Smooth muscle cell (in vitro differentiated cells): ENCODE results near the gene CYP4F12. TPM values are rescaled to one million over a fixed set of nuclear protein-coding genes. Genes with fewer than 3 reads are reported as not detected.

Source experiments
- DNase-seq: peaks from one replicate; lab custom pipeline; 2025; ENCODE audit not compliant: unreplicated experiment; lab: John Stamatoyannopoulos, UW
- H2AFZ ChIP-seq: fragments of 200-600 bp; sonication (generic); 2 replicates; pipeline ENCODE4 v1.6.0; 2016; ENCODE audit warnings: antibody characterized with exemption, low read depth, mild to moderate bottlenecking
- H3F3A ChIP-seq: fragments of 200-600 bp; sonication (generic); 2 replicates; pipeline ENCODE4 v1.6.0; 2017; ENCODE audit warnings: antibody characterized with exemption, low read depth
- H3K27ac ChIP-seq: fragments of 200-600 bp; sonication (generic); 2 replicates; pipeline ENCODE4 v1.5.1; 2016; ENCODE audit warnings: low read depth, mild to moderate bottlenecking
- H3K27me3 ChIP-seq: fragments of 200-600 bp; sonication (generic); 2 replicates; pipeline ENCODE4 v1.6.1; 2016; ENCODE audit warnings: low read depth, mild to moderate bottlenecking
- H3K36me3 ChIP-seq: fragments of 200-600 bp; sonication (generic); 2 replicates; pipeline ENCODE4 v1.5.1; 2016; ENCODE audit warnings: low read depth
- H3K4me1 ChIP-seq: fragments of 200-600 bp; sonication (generic); 2 replicates; pipeline ENCODE4 v1.5.1; 2016; ENCODE audit warnings: low read depth
- H3K4me2 ChIP-seq: fragments of 200-600 bp; sonication (generic); 2 replicates; pipeline ENCODE4 v1.6.0; 2016; ENCODE audit warnings: mild to moderate bottlenecking
- H3K4me3 ChIP-seq: fragments of 200-600 bp; sonication (generic); 2 replicates; pipeline ENCODE4 v1.5.1; 2016; ENCODE audit warnings: mild to moderate bottlenecking
- H3K79me2 ChIP-seq: fragments of 200-600 bp; sonication (generic); 2 replicates; pipeline ENCODE4 v1.6.0; 2016; ENCODE audit warnings: low read depth, mild to moderate bottlenecking
- H3K9ac ChIP-seq: fragments of 200-600 bp; sonication (generic); 2 replicates; pipeline ENCODE4 v1.6.0; 2016; ENCODE audit warnings: low read depth
- H3K9me3 ChIP-seq: fragments of 200-600 bp; sonication (generic); replicated peaks from 2 replicates; pipeline ENCODE4 v1.5.1; 2016; ENCODE audit warnings: low read depth
- H4K20me1 ChIP-seq: fragments of 200-600 bp; sonication (generic); 2 replicates; pipeline ENCODE4 v1.6.0; 2016; ENCODE audit warnings: low read depth
- WGBS: methylation state at CpG from one replicate; pipeline ENCODE4 v1.1.7; 2016; ENCODE audit warnings: low lambda C conversion rate; 5-methylcytosine and 5-hydroxymethylcytosine counted together
- polyA plus RNA-seq: library from polyadenylated mRNA; unstranded; fragments of >200 nt; fragmentation: Nextera tagmentation; extraction: Ambion mirVana; gene quantifications from 2 replicates; pipeline ENCODE4 v1.2.1, GENCODE V29; 2016
- total RNA-seq: library from RNA; depleted of rRNA; stranded (reverse); fragments of >200 nt; gene quantifications from 2 replicates; pipeline ENCODE4 v1.2.3, GENCODE V29; 2014
- TF ChIP-seq, protein P1 (sequence below): fragments of 200-600 bp; sonication (generic); IDR thresholded peaks from 2 replicates; pipeline ENCODE4 v1.5.1; 2017; ENCODE audit warnings: borderline replicate concordance, mild to moderate bottlenecking, antibody characterized with exemption; ENCODE audit not compliant: insufficient read depth, poor library complexity, severe bottlenecking

Gene CYP4F12
- total and polyA plus RNA-seq, 2 experiments from 2014 or later, result not detected

DNA sequence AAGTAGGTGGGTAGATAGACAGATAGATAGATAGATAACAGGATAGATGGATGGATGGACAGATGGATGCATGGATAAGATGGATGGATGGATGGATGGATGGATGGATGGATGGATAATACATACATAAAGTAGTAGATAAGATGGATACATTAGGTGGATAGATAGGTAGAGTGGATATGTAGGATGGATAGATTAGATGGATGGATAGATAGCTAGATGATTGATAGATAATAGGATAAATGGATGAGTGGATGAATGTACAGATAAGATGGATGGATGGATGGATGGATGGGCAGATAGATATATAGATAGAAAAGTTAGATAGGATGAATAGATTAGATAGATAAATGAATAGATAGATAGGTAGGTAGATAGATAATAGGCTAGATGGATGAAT lies 30.1 kb upstream of the CYP4F12 start:
- Histone ChIP-seq H4K20me1 (no peaks in the 10 kb centered on the region), H3K79me2 (no peaks in the 10 kb centered on the region), H3K4me1 (no peaks in the 10 kb centered on the region), H3K9ac (no peak overlapping the region), H3K27ac (no peak overlapping the region), H2AFZ (no peak overlapping the region), H3K27me3 (no peaks in the 10 kb centered on the region), H3K4me2 (no peak overlapping the region), H3K4me3 (no peak overlapping the region), H3K36me3 (no peaks in the 10 kb centered on the region), H3F3A (no peaks in the 10 kb centered on the region), H3K9me3 (no peaks in the 10 kb centered on the region)
- DNase-seq, result no peak
- TF ChIP-seq, protein P1, sequence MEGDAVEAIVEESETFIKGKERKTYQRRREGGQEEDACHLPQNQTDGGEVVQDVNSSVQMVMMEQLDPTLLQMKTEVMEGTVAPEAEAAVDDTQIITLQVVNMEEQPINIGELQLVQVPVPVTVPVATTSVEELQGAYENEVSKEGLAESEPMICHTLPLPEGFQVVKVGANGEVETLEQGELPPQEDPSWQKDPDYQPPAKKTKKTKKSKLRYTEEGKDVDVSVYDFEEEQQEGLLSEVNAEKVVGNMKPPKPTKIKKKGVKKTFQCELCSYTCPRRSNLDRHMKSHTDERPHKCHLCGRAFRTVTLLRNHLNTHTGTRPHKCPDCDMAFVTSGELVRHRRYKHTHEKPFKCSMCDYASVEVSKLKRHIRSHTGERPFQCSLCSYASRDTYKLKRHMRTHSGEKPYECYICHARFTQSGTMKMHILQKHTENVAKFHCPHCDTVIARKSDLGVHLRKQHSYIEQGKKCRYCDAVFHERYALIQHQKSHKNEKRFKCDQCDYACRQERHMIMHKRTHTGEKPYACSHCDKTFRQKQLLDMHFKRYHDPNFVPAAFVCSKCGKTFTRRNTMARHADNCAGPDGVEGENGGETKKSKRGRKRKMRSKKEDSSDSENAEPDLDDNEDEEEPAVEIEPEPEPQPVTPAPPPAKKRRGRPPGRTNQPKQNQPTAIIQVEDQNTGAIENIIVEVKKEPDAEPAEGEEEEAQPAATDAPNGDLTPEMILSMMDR, result no peak

DNA sequence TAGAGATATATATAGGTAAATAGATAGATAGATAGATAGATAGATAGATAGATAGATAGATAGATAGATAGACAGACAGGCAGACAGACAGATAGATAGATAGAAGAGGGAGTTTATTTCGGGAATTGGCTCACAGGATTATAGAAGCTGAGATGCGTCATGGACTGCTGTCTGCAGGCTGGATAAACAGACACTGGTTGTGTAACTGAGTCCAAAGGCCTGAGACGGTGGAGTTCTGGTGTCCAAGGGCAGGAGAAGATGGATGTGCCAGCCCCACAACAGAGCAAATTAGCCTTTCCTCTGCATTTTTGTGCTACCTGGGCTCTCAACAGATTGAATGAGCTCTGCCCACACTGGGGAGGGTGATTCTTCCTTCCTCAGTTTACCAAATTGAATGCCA lies 29.5 kb upstream of the CYP4F12 start:
- H2AFZ ChIP-seq, result no peak overlapping the region
- 66% methylated on average over 3 of the region's 3 CpGs for WGBS
- H3K9ac ChIP-seq, result no peak overlapping the region

DNA sequence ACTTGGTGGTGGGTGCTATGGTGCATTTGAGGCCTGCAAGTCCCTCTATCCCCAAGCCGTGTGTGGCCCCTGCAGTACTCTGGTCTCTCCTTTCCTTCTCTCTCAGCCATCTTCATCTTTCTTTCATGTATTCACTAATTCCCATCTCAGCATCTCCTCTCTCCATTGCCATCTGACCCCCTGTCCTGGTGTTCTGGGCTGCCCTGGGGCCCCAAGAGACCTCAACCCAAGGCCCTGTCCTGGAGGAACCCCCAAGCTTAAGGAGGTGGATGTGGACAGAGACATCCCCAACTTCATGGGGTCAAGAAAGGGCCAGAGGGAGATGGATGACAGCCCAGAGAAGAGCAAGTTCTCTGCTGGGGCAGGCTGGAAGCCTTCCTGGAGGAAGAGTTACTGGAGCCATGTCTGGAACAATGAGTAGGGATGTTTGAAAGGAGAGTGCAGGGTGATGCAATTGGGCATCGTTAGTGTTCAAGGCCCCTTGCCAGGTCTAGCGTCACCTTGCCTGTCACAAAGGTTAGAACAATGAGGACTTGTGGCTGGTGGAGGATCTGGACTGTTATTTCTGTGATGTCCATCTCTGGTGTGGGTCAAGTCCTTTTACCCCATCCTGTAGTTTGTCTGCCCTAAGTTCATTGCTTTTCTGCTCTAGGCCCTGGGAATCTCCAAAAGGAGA lies 28.7 kb upstream of the CYP4F12 start:
- no peaks in the 10 kb centered on the region for H3K4me1 ChIP-seq
- TF ChIP-seq, protein P1, result no peak
- no peaks in the 10 kb centered on the region for H3K9me3 ChIP-seq
- DNase-seq, result no peak
- no peak overlapping the region for H2AFZ ChIP-seq
- no peaks in the 10 kb centered on the region for H3K36me3 ChIP-seq
- H3K27ac ChIP-seq, result no peak overlapping the region
- H3K27me3 ChIP-seq, result no peaks in the 10 kb centered on the region
- H3K79me2 ChIP-seq, result no peaks in the 10 kb centered on the region
- H3K4me2 ChIP-seq, result no peak overlapping the region
- H3F3A ChIP-seq, result no peaks in the 10 kb centered on the region
- no peak overlapping the region for H3K4me3 ChIP-seq
- no peak overlapping the region for H3K9ac ChIP-seq
- no peaks in the 10 kb centered on the region for H4K20me1 ChIP-seq
- 66% methylated on average over 3 of the region's 3 CpGs for WGBS

More for the DNA sequence above, 29.5 kb upstream of the CYP4F12 start:
- no peaks in the 10 kb centered on the region for H3K79me2 ChIP-seq
- no peaks in the 10 kb centered on the region for H3K4me1 ChIP-seq
- H3K4me3 ChIP-seq, result no peak overlapping the region
- H3K27me3 ChIP-seq, result no peaks in the 10 kb centered on the region
- H3K4me2 ChIP-seq, result no peak overlapping the region
- no peaks in the 10 kb centered on the region for H3K9me3 ChIP-seq
- DNase-seq, result no peak
- H3K27ac ChIP-seq, result no peak overlapping the region
- no peaks in the 10 kb centered on the region for H4K20me1 ChIP-seq
- no peaks in the 10 kb centered on the region for H3K36me3 ChIP-seq
- TF ChIP-seq, protein P1, result no peak
- no peaks in the 10 kb centered on the region for H3F3A ChIP-seq

DNA sequence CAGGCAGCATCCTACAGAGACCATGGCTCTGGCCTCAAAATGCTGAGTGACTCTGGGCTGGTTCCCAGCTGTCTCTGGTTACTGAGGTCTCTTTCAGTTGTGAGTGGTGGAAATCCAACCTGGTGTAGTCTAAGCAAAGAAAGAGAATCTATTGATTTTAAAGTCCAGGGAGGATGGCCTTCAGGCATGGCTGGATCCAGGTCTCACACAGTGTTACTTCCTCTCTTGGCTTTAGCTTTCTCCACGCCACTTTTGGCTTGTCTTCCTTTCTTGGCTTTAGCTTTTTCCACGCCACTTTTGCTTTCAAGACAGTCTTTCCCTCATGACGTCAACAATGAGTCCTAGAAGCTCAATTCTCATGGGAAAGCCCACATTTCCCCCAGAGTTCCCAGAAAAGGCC lies 28.1 kb upstream of the CYP4F12 start:
- no peaks in the 10 kb centered on the region for H3F3A ChIP-seq
- H3K9ac ChIP-seq, result no peak overlapping the region
- H3K9me3 ChIP-seq, result no peaks in the 10 kb centered on the region
- no peaks in the 10 kb centered on the region for H3K79me2 ChIP-seq
- DNase-seq, result no peak
- no peak overlapping the region for H3K27ac ChIP-seq
- no peaks in the 10 kb centered on the region for H4K20me1 ChIP-seq
- 49% methylated on average over 3 of the region's 3 CpGs for WGBS
- no peaks in the 10 kb centered on the region for H3K27me3 ChIP-seq
- no peak overlapping the region for H3K4me2 ChIP-seq
- H3K36me3 ChIP-seq, result no peaks in the 10 kb centered on the region
- no peak overlapping the region for H2AFZ ChIP-seq
- TF ChIP-seq, protein P1, result no peak
- no peaks in the 10 kb centered on the region for H3K4me1 ChIP-seq
- no peak overlapping the region for H3K4me3 ChIP-seq
